Esophagus squamous epithelium (tissue), 5 donors: ENCODE results near the gene LRRC63. TPM values are rescaled to one million over a fixed set of nuclear protein-coding genes. Genes with fewer than 3 reads are reported as not detected.

ENCODE experiments used
- DNase-seq: peaks from one replicate; lab custom pipeline; 2025; lab: John Stamatoyannopoulos, UW
- H3K27ac ChIP-seq, 4 donors: fragments of 200-600 bp; sonication (generic); one replicate each; pipeline ENCODE4 v1.5.1; 2016 to 2019; ENCODE audit warnings: mild to moderate bottlenecking in 1 of 4
- H3K27me3 ChIP-seq, 4 donors: fragments of 200-600 bp; sonication (generic); 1 replicate in 3 of 4; 2 replicates in 1 of 4; pipeline versions ENCODE4 v1.5.1 to v1.6.0; 2017 to 2021; ENCODE audit warnings: antibody characterized with exemption in 1 of 4
- H3K36me3 ChIP-seq, 3 donors: fragments of 200-600 bp; sonication (generic); one replicate each; pipeline ENCODE4 v1.5.1; 2016 to 2019
- H3K4me1 ChIP-seq, 3 donors: fragments of 200-600 bp; sonication (generic); one replicate each; pipeline ENCODE4 v1.5.1; 2017 to 2019
- H3K4me3 ChIP-seq, 4 donors: fragments of 200-600 bp; sonication (generic); 1 replicate in 3 of 4; 2 replicates in 1 of 4; pipeline ENCODE4 v1.5.1; 2016 to 2019; ENCODE audit warnings: mild to moderate bottlenecking in 2 of 4, moderate library complexity in 1 of 4
- H3K9me3 ChIP-seq, 3 donors: fragments of 200-600 bp; sonication (generic); one replicate each; pipeline ENCODE4 v1.5.1; 2016 to 2019
- POLR2A ChIP-seq, 4 donors: fragments of 450-650 bp; IDR thresholded peaks; one replicate each; pipeline ENCODE4 v1.6.1; 2017; ENCODE audit warnings: antibody characterized with exemption in 4 of 4, mild to moderate bottlenecking in 4 of 4, moderate library complexity in 3 of 4
- WGBS, 2 donors: methylation state at CpG; one replicate each; pipeline ENCODE4 v1.1.5; 2018; 5-methylcytosine and 5-hydroxymethylcytosine counted together
- intact Hi-C: fragments of 100-400 bp; cut with DNase I; formaldehyde crosslinking; loops from one replicate; pipeline ENCODE4 v1.15.0; 2022
- total RNA-seq, 4 donors: library from RNA; depleted of rRNA; stranded (reverse); fragments of >200 nt; gene quantifications; one replicate each; pipeline ENCODE4 v1.1.0, GENCODE V29; 2016
- TF ChIP-seq, protein P1 (sequence below), 6 experiments: fragments of 450-650 bp in 4 of 6; fragments of 200-600 bp in 2 of 6; sonication (generic) in 2 of 6; IDR thresholded peaks; one replicate each; pipeline ENCODE4 v1.5.1; 2016 to 2019; ENCODE audit warnings: antibody characterized with exemption in 6 of 6, mild to moderate bottlenecking in 4 of 6, moderate library complexity in 4 of 6
- donor health status: DM: yes; HTN: yes; CAD: no.

LRRC63 gene
- total RNA-seq, 4 donors from 2014 or later, result not detected

DNA sequence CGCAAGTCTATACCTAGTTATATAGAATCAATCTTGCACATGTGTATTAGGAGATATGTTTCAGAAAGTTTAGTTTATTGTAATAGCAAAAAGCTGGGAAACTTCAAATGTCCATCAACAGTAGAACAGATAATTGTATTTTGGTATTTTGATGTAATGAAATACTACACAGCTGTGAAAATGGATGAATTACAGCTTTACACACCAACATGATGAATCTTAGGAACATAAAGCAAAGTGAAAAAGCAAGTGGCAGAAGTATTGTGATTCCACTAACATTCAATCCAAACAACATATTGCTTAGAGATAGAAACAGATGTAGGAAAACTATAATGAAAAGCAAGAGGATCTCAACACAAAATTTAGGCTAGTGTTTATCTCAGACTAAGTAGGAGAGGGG is 102.9 kb downstream of the LRRC63 start:
- intact Hi-C loops, result no loop called here
- H3K4me3 ChIP-seq, result no peak overlapping the region
- TF ChIP-seq POLR2A (IDR thresholded peaks at IDR 0.05), result no peak
- TF ChIP-seq, protein P1, sequence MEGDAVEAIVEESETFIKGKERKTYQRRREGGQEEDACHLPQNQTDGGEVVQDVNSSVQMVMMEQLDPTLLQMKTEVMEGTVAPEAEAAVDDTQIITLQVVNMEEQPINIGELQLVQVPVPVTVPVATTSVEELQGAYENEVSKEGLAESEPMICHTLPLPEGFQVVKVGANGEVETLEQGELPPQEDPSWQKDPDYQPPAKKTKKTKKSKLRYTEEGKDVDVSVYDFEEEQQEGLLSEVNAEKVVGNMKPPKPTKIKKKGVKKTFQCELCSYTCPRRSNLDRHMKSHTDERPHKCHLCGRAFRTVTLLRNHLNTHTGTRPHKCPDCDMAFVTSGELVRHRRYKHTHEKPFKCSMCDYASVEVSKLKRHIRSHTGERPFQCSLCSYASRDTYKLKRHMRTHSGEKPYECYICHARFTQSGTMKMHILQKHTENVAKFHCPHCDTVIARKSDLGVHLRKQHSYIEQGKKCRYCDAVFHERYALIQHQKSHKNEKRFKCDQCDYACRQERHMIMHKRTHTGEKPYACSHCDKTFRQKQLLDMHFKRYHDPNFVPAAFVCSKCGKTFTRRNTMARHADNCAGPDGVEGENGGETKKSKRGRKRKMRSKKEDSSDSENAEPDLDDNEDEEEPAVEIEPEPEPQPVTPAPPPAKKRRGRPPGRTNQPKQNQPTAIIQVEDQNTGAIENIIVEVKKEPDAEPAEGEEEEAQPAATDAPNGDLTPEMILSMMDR (IDR thresholded peaks at IDR 0.05), result no peak
- no peaks in the 10 kb centered on the region for H3K4me1 ChIP-seq
- no peak overlapping the region for H3K27ac ChIP-seq
- 85 to 97% methylated on average over 1 of the region's 1 CpG for WGBS, 2 donors
- H3K27me3 ChIP-seq, result no peaks in the 10 kb centered on the region
- no peaks in the 10 kb centered on the region for H3K9me3 ChIP-seq
- no peak for DNase-seq
- H3K36me3 ChIP-seq, result no peaks in the 10 kb centered on the region

DNA sequence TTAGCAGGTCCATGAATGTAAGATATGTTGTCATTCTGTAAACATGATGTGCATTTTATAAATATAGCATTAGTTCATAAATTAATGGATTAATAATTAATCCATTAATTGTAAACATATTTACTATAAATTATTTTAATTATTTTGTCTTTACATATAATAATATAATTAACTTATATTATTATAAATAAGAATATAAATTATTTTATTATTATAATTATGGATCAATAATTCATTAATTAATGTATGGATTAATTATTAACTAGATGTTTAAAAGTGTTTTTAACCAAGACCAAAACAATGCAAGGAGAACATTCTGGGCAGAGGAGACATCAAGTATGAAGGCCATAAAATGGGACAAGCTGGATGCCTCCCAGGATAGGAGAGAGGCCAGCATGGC is 103.3 kb downstream of the LRRC63 start:
- TF ChIP-seq, protein P1 (IDR thresholded peaks at IDR 0.05), result no peak
- TF ChIP-seq POLR2A (IDR thresholded peaks at IDR 0.05), result no peak
- Histone ChIP-seq H3K9me3 (no peaks in the 10 kb centered on the region), H3K27ac (no peak overlapping the region), H3K4me3 (no peak overlapping the region), H3K27me3 (no peaks in the 10 kb centered on the region), H3K36me3 (no peaks in the 10 kb centered on the region), H3K4me1 (no peaks in the 10 kb centered on the region)
- intact Hi-C loops, result no loop called here
- no peak for DNase-seq

DNA sequence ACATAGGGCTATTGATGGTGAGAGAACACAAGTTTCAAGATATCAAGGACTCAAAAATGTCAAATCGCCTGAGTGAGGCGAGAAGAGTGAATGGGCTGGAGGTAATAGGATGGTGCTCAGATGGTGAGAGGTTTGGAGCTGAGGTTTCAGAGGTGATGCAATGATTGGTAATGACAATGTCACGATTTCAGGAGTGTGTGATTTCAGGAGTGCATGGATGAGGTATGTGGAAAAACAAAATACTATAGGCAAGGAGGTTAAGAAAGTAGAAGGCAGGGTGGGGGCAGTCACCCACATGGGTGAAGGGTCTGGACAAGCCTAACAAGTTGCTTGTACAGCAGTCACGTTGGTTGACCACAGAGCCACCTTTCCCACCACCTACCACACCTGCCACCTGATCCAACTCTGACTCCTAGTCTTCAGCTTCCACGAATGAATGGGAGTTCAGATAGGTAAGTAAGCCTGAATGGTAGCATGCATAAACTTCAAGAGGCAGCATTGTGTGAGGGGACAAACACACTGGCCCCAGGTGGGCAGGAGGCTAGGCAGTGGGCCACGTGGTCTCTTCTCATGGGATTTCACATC is 103.9 kb downstream of the LRRC63 start:
- WGBS, 2 donors, result 74 to 75% methylated on average over 6 of the region's 6 CpGs
- intact Hi-C loops, result no loop called here

DNA sequence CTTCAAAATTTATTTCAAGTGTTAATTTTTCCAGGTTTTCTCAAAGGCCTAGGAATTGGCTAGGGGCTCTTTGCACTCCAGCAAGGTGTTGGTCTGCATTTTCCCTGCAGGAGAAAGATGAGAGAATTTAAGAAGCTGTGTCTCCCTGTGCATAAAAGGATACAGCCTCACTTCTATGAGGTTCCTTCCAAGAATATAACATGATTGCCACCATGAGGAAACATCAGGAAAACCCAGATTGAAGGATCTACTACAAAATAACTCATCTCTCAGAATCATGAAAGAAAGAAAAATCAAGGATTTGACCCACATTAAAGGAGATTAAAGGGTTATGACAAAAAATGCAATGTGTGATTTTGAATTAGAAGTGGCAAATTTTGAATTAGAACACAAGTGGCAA is 105.4 kb downstream of the LRRC63 start:
- Histone ChIP-seq H3K9me3 (no peaks in the 10 kb centered on the region), H3K36me3 (no peaks in the 10 kb centered on the region), H3K27ac (no peak overlapping the region), H3K4me3 (no peak overlapping the region), H3K4me1 (no peaks in the 10 kb centered on the region), H3K27me3 (no peaks in the 10 kb centered on the region)
- DNase-seq, result no peak
- TF ChIP-seq, protein P1 (IDR thresholded peaks at IDR 0.05), result no peak
- TF ChIP-seq POLR2A (IDR thresholded peaks at IDR 0.05), result no peak
- intact Hi-C loops, result no loop called here

More for the DNA sequence above, 103.9 kb downstream of the LRRC63 start:
- Histone ChIP-seq H3K4me1 (no peaks in the 10 kb centered on the region), H3K9me3 (no peaks in the 10 kb centered on the region), H3K27me3 (no peaks in the 10 kb centered on the region), H3K4me3 (no peak overlapping the region), H3K36me3 (no peaks in the 10 kb centered on the region), H3K27ac (no peak overlapping the region)
- no peak for DNase-seq
- TF ChIP-seq, protein P1 (IDR thresholded peaks at IDR 0.05), result no peak
- TF ChIP-seq POLR2A (IDR thresholded peaks at IDR 0.05), result no peak

DNA sequence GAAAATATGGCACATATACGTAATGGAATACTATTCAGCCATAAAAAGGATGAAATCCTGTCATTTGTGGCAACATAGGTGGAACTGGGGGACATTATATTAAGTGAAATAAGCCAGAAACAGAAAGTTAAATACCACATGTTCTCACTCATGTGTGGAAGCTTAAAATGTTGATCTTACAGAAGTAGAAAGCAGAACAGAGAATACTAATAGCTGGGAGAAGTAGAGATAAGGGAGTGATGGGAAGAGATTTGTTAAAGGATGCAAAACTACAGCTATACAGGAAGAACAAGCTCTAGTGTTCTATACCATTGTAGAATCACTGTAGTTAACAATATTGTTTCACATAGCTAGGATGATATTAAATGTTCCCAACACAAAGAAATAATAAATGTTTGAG is 107.3 kb downstream of the LRRC63 start:
- Histone ChIP-seq H3K36me3 (no peaks in the 10 kb centered on the region), H3K9me3 (no peaks in the 10 kb centered on the region), H3K27me3 (no peaks in the 10 kb centered on the region), H3K4me1 (no peaks in the 10 kb centered on the region), H3K4me3 (no peak overlapping the region), H3K27ac (no peak overlapping the region)
- intact Hi-C loops, result no loop called here
- DNase-seq, result no peak
- TF ChIP-seq, protein P1 (IDR thresholded peaks at IDR 0.05), result no peak
- no peak for TF ChIP-seq POLR2A (IDR thresholded peaks at IDR 0.05)
- WGBS, 2 donors, result 83 to 86% methylated on average over 1 of the region's 1 CpG
